HCT116 (cell line): ENCODE results near the gene SRD5A3. TPM values are rescaled to one million over a fixed set of nuclear protein-coding genes. Genes with fewer than 3 reads are reported as not detected.

ENCODE experiments used
- ATAC-seq: fragments of 200-7000 bp; cut with Tn5 transposase; 2 replicates; pipeline ENCODE4 v1.9.1; 2020; ENCODE audit warnings: mild to moderate bottlenecking, moderate library complexity
- BruUV-seq: library from RNA; stranded (reverse); fragments of 400-500 nt; replicated peaks from 2 replicates; lab custom pipeline; 2021; lab: Mats Ljungman, UMichigan
- CTCF ChIA-PET: fragments of 300-600 bp; sonication (Branson Sonifier 250); formaldehyde crosslinking; loops from one replicate; lab custom pipeline; 2021; ENCODE audit warnings: antibody characterized with exemption; lab: Charles Lee
- POLR2A ChIA-PET: fragments of 300-600, 350-600 bp; sonication (Branson Sonifier 250); formaldehyde crosslinking; loops from one replicate; lab custom pipeline; 2021; ENCODE audit warnings: antibody characterized with exemption; lab: Charles Lee
- RAD21 ChIA-PET, 2 experiments: fragments of 300-600 bp; sonication (Branson Sonifier 250); formaldehyde crosslinking; loops; one replicate each; lab custom pipeline; 2023; ENCODE audit warnings: low total read pairs in 2 of 2; ENCODE audit not compliant: uncharacterized antibody in 2 of 2, unreplicated experiment in 2 of 2, low non-redundant PET in 1 of 2; lab: Charles Lee
- DNase-seq: peaks from one replicate; pipeline ENCODE4 v3.0.0-alpha.2; 2010; ENCODE audit warnings: low read depth, low spot score
- H2AFZ ChIP-seq: fragments of 200-600 bp; shearing (Covaris generic), sonication (generic); 2 replicates; pipeline ENCODE4 v1.6.1; 2017; ENCODE audit warnings: low read depth, mixed run types, mixed read lengths, antibody characterized with exemption, low read length; ENCODE audit not compliant: poor library complexity, severe bottlenecking
- H3K27ac ChIP-seq: 2 replicates; pipeline ENCODE4 v1.5.1; 2012; ENCODE audit warnings: low read depth, low read length
- H3K27me3 ChIP-seq: fragments of 200-600 bp; sonication (generic); 2 replicates; pipeline ENCODE4 v1.6.1; 2016; ENCODE audit warnings: mixed run types, low read length, mixed read lengths; ENCODE audit not compliant: insufficient read depth
- H3K36me3 ChIP-seq, 2 experiments: fragments of 200-500 bp in 1 of 2; fragments of 200-600 bp in 1 of 2; sonication (Bioruptor generic) in 1 of 2; sonication (generic) in 1 of 2; 2 replicates each; pipeline versions ENCODE4 v1.5.1 to v1.6.1; 2014 to 2016; ENCODE audit warnings: low read length in 2 of 2, inconsistent platforms in 1 of 2, mixed read lengths in 1 of 2, mixed run types in 1 of 2; ENCODE audit not compliant: insufficient read depth in 2 of 2, control insufficient read depth in 1 of 2
- H3K4me1 ChIP-seq, 2 experiments: fragments of 200-600 bp in 1 of 2; sonication (generic) in 1 of 2; 2 replicates each; pipeline versions ENCODE4 v1.5.1 to v1.6.1; 2012 to 2017; ENCODE audit warnings: low read length in 2 of 2, inconsistent platforms in 1 of 2, mild to moderate bottlenecking in 1 of 2, mixed read lengths in 1 of 2, mixed run types in 1 of 2, moderate library complexity in 1 of 2; ENCODE audit not compliant: insufficient read depth in 2 of 2, control insufficient read depth in 1 of 2
- H3K4me2 ChIP-seq: fragments of 200-600 bp; sonication (generic); 2 replicates; pipeline ENCODE4 v1.6.1; 2017; ENCODE audit warnings: mixed run types, low read length, mixed read lengths
- H3K4me3 ChIP-seq, 2 experiments: fragments of 200-600 bp in 1 of 2; sonication (generic) in 1 of 2; replicated peaks in 1 of 2; 2 replicates each; pipeline ENCODE4 v1.5.1; 2011 to 2016; ENCODE audit warnings: low read length in 2 of 2, control low read depth in 1 of 2, low read depth in 1 of 2, mild to moderate bottlenecking in 1 of 2, mixed read lengths in 1 of 2, mixed run types in 1 of 2
- H3K79me2 ChIP-seq: fragments of 200-600 bp; sonication (generic); 2 replicates; pipeline ENCODE4 v1.6.1; 2017; ENCODE audit warnings: mild to moderate bottlenecking, mixed run types, low read length, moderate library complexity, mixed read lengths; ENCODE audit not compliant: insufficient read depth
- H3K9ac ChIP-seq: fragments of 200-600 bp; sonication (generic); 2 replicates; pipeline ENCODE4 v1.6.1; 2016; ENCODE audit warnings: low read length, mixed read lengths
- H3K9me2 ChIP-seq: fragments of 200-600 bp; sonication (generic), shearing (Covaris generic); 2 replicates; pipeline ENCODE4 v1.6.1; 2017; ENCODE audit warnings: mixed run types, mild to moderate bottlenecking, moderate library complexity; ENCODE audit not compliant: insufficient read depth
- H3K9me3 ChIP-seq, 2 experiments: fragments of 200-500 bp in 1 of 2; fragments of 200-600 bp in 1 of 2; sonication (Bioruptor generic) in 1 of 2; sonication (generic) in 1 of 2; 2 replicates each; pipeline ENCODE4 v1.6.1; 2014 to 2017; ENCODE audit warnings: low read length in 2 of 2, mixed read lengths in 2 of 2, inconsistent platforms in 1 of 2, low read depth in 1 of 2, mild to moderate bottlenecking in 1 of 2, mixed run types in 1 of 2, moderate library complexity in 1 of 2; ENCODE audit not compliant: control insufficient read depth in 1 of 2, insufficient read depth in 1 of 2
- H4K20me1 ChIP-seq: fragments of 200-600 bp; sonication (generic), shearing (Covaris generic); 2 replicates; pipeline ENCODE4 v1.6.1; 2017; ENCODE audit warnings: mixed run types, mild to moderate bottlenecking, moderate library complexity; ENCODE audit not compliant: insufficient read depth
- ATF3 ChIP-seq: IDR thresholded peaks from 2 replicates; pipeline ENCODE4 v1.6.1; 2012
- CBX3 ChIP-seq: IDR thresholded peaks from 2 replicates; pipeline ENCODE4 v1.6.1; 2012; ENCODE audit warnings: low read depth
- CEBPB ChIP-seq: IDR thresholded peaks from 2 replicates; pipeline ENCODE4 v1.6.1; 2012; ENCODE audit warnings: low read depth
- CTCF ChIP-seq, 3 experiments: fragments of 200-600 bp in 1 of 3; sonication (generic) in 1 of 3; IDR thresholded peaks in 2 of 3; conservative IDR thresholded peaks in 1 of 3; 2 replicates each; pipeline ENCODE4 v1.5.1; 2012 to 2017; ENCODE audit warnings: low read depth in 2 of 3, low read length in 2 of 3, antibody characterized with exemption in 1 of 3, borderline replicate concordance in 1 of 3, control low read depth in 1 of 3, mild to moderate bottlenecking in 1 of 3, mixed read lengths in 1 of 3, mixed run types in 1 of 3, moderate library complexity in 1 of 3; ENCODE audit not compliant: insufficient read depth in 1 of 3
- EGR1 ChIP-seq: IDR thresholded peaks from 2 replicates; pipeline ENCODE4 v1.6.1; 2012; ENCODE audit warnings: low read depth
- ELF1 ChIP-seq: IDR thresholded peaks from 2 replicates; pipeline ENCODE4 v1.6.1; 2012; ENCODE audit warnings: low read depth, borderline replicate concordance
- EZH2phosphoT487 ChIP-seq: fragments of 200-600 bp; IDR thresholded peaks from 2 replicates; pipeline ENCODE4 v1.6.1; 2018; ENCODE audit warnings: antibody characterized with exemption, borderline replicate concordance
- JUND ChIP-seq: IDR thresholded peaks from 2 replicates; pipeline ENCODE4 v1.6.1; 2012
- POLR2AphosphoS5 ChIP-seq: IDR thresholded peaks from 2 replicates; pipeline ENCODE4 v1.6.1; 2011; ENCODE audit warnings: mild to moderate bottlenecking, low read depth, low read length, moderate library complexity
- REST ChIP-seq: IDR thresholded peaks from 2 replicates; pipeline ENCODE4 v1.6.1; 2012; ENCODE audit warnings: low read depth
- SIN3A ChIP-seq: IDR thresholded peaks from 2 replicates; pipeline ENCODE4 v1.6.1; 2012; ENCODE audit warnings: low read depth
- SP1 ChIP-seq: IDR thresholded peaks from 2 replicates; pipeline ENCODE4 v1.6.1; 2012; ENCODE audit warnings: low read depth
- SRF ChIP-seq: IDR thresholded peaks from 2 replicates; pipeline ENCODE4 v1.6.1; 2012; ENCODE audit warnings: low read depth
- YY1 ChIP-seq: IDR thresholded peaks from 2 replicates; pipeline ENCODE4 v1.6.1; 2011; ENCODE audit warnings: low read length, low read depth, moderate library complexity, mild to moderate bottlenecking; ENCODE audit not compliant: insufficient replicate concordance; ENCODE audit errors: extremely low read depth
- ZBTB33 ChIP-seq: IDR thresholded peaks from 2 replicates; pipeline ENCODE4 v1.6.1; 2011; ENCODE audit warnings: mild to moderate bottlenecking, low read length, moderate library complexity; ENCODE audit not compliant: insufficient replicate concordance; ENCODE audit errors: extremely low read depth
- ZFX ChIP-seq: fragments of 450-650 bp; IDR thresholded peaks from 2 replicates; pipeline ENCODE4 v1.6.1; 2017
- ZNF274 ChIP-seq: fragments of 200-500 bp; sonication (Bioruptor generic); IDR thresholded peaks from 2 replicates; pipeline ENCODE4 v1.6.1; 2014; ENCODE audit warnings: mild to moderate bottlenecking, low read depth, low read length, inconsistent platforms
- intact Hi-C: fragments of 100-400 bp; cut with micrococcal nuclease; formaldehyde crosslinking; loops from 2 replicates; pipeline ENCODE4 v1.10.0; 2022
- total RNA-seq: library from RNA; stranded (reverse); gene quantifications from one replicate; pipeline ENCODE4 v1.2.1, GENCODE V29; 2021; ENCODE audit not compliant: unreplicated experiment

SRD5A3 gene
- total RNA-seq, 1 experiment from 2014 or later = 19.9 TPM

GRCh38 chr4:55364691-55365344 is 18.8 kb downstream of the SRD5A3 start:
- ATAC-seq (no peak), DNase-seq (no peak)
- no peak for TF ChIP-seq EGR1
- no peak for TF ChIP-seq CTCF (IDR thresholded peaks at IDR 0.05 in 2 of 3, conservative IDR thresholded peaks at IDR 0.05 in 1 of 3; ENCODE audit: borderline replicate concordance in 1 of 3, insufficient read depth in 1 of 3, low read depth in 2 of 3, low read length in 2 of 3)
- no peak for TF ChIP-seq JUND
- TF ChIP-seq ATF3 = no peak
- TF ChIP-seq REST = no peak
- TF ChIP-seq ZFX = no peak
- TF ChIP-seq ELF1 = no peak
- no peak for TF ChIP-seq YY1
- no peak for TF ChIP-seq SP1
- TF ChIP-seq EZH2phosphoT487 = no peak
- no peak for TF ChIP-seq SIN3A
- TF ChIP-seq ZNF274 = no peak
- no peak for TF ChIP-seq ZBTB33
- TF ChIP-seq CEBPB = no peak
- TF ChIP-seq POLR2AphosphoS5 = no peak
- no peak for TF ChIP-seq SRF
- TF ChIP-seq CBX3 = no peak
- H3K9me3 ChIP-seq = no peaks in the 10 kb centered on the region
- ChIA-PET CTCF (no interaction called here), RAD21 (no interaction called here), POLR2A (no interaction called here)
- H3K36me3 ChIP-seq = no peaks in the 10 kb centered on the region
- H3K27ac ChIP-seq = no peak overlapping the region
- H3K27me3 ChIP-seq = no peaks in the 10 kb centered on the region
- H3K4me1 ChIP-seq = peaks cover 17 to 33% of the 10 kb centered on the region in 2 experiments
- H3K79me2 ChIP-seq = no peaks in the 10 kb centered on the region
- no TSS peak for BruUV-seq
- intact Hi-C loops = no loop called here
- H3K4me2 ChIP-seq = no peak overlapping the region
- H4K20me1 ChIP-seq = no peaks in the 10 kb centered on the region
- H2AFZ ChIP-seq = no peak overlapping the region
- no peaks in the 10 kb centered on the region for H3K9me2 ChIP-seq
- H3K4me3 ChIP-seq = no peak overlapping the region
- no peak overlapping the region for H3K9ac ChIP-seq
